ENCODE results near the gene EPB41L1. TPM values are rescaled to one million over a fixed set of nuclear protein-coding genes. Genes with fewer than 3 reads are reported as not detected.

Gene EPB41L1
- total RNA-seq, 4 donors from 2014 or later, result 27.7 to 53.8 (median 34.4) TPM

GRCh38 chr20:36121981-36122930 lies 32.3 kb upstream of the EPB41L1 start:
- no peaks in the 10 kb centered on the region for H3K36me3 ChIP-seq
- H3K4me1 ChIP-seq, result no peaks in the 10 kb centered on the region
- H3K27ac ChIP-seq (replicated peaks in 1 of 4), result no peak overlapping the region
- H3K27me3 ChIP-seq, result no peaks in the 10 kb centered on the region
- no peaks in the 10 kb centered on the region for H3K9me3 ChIP-seq
- 92% methylated on average over 17 of the region's 17 CpGs for WGBS
- TF ChIP-seq EP300 (IDR thresholded peaks at IDR 0.05) (no peak), POLR2A (IDR thresholded peaks at IDR 0.05; ENCODE audit: low read depth) (no peak), CTCF (IDR thresholded peaks at IDR 0.05) (no peak), POLR2AphosphoS5 (IDR thresholded peaks at IDR 0.05) (no peak)
- no peak for DNase-seq (ENCODE audit: extremely low spot score)
- intact Hi-C loops (cut with DNase I), result no loop called here
- H3K4me3 ChIP-seq, result no peak overlapping the region

GRCh38 chr20:36122931-36123288 lies 31.6 kb upstream of the EPB41L1 start:
- no peaks in the 10 kb centered on the region for H3K36me3 ChIP-seq
- 72% methylated on average over 7 of the region's 7 CpGs for WGBS

GRCh38 chr20:36125097-36125496 lies 29.4 kb upstream of the EPB41L1 start:
- intact Hi-C loops (cut with DNase I), result no loop called here
- TF ChIP-seq POLR2AphosphoS5 (IDR thresholded peaks at IDR 0.05), result no peak
- no peak for TF ChIP-seq POLR2A (IDR thresholded peaks at IDR 0.05; ENCODE audit: low read depth)
- no peak for TF ChIP-seq CTCF (IDR thresholded peaks at IDR 0.05)
- no peak for TF ChIP-seq EP300 (IDR thresholded peaks at IDR 0.05)
- 71% methylated on average over 3 of the region's 3 CpGs for WGBS

More at GRCh38 chr20:36122931-36123288, 31.6 kb upstream of the EPB41L1 start:
- TF ChIP-seq POLR2AphosphoS5 (IDR thresholded peaks at IDR 0.05), result no peak
- no peak for TF ChIP-seq CTCF (IDR thresholded peaks at IDR 0.05)
- TF ChIP-seq POLR2A (IDR thresholded peaks at IDR 0.05; ENCODE audit: low read depth), result no peak
- TF ChIP-seq EP300 (IDR thresholded peaks at IDR 0.05), result no peak
- intact Hi-C loops (cut with DNase I), result no loop called here
- H3K4me1 ChIP-seq, result no peaks in the 10 kb centered on the region
- H3K9me3 ChIP-seq, result no peaks in the 10 kb centered on the region
- DNase-seq (ENCODE audit: extremely low spot score), result no peak
- no peak overlapping the region for H3K27ac ChIP-seq (replicated peaks in 1 of 4)
- no peak overlapping the region for H3K4me3 ChIP-seq
- H3K27me3 ChIP-seq, result no peaks in the 10 kb centered on the region

GRCh38 chr20:36126836-36127527 lies 27.6 kb upstream of the EPB41L1 start:
- intact Hi-C loops (cut with DNase I), result no loop called here
- no peak for TF ChIP-seq CTCF (IDR thresholded peaks at IDR 0.05)
- TF ChIP-seq POLR2AphosphoS5 (IDR thresholded peaks at IDR 0.05), result no peak
- TF ChIP-seq EP300 (IDR thresholded peaks at IDR 0.05), result no peak
- TF ChIP-seq POLR2A (IDR thresholded peaks at IDR 0.05; ENCODE audit: low read depth), result no peak
- Histone ChIP-seq H3K36me3 (no peaks in the 10 kb centered on the region), H3K9me3 (no peaks in the 10 kb centered on the region), H3K27me3 (no peaks in the 10 kb centered on the region), H3K4me1 (no peaks in the 10 kb centered on the region), H3K4me3 (no peak overlapping the region), H3K27ac (replicated peaks in 1 of 4) (no peak overlapping the region)
- 98% methylated on average over 5 of the region's 7 CpGs for WGBS
- DNase-seq (ENCODE audit: extremely low spot score), result no peak

More at GRCh38 chr20:36125097-36125496, 29.4 kb upstream of the EPB41L1 start:
- Histone ChIP-seq H3K27me3 (no peaks in the 10 kb centered on the region), H3K4me3 (no peak overlapping the region), H3K4me1 (no peaks in the 10 kb centered on the region), H3K36me3 (no peaks in the 10 kb centered on the region), H3K9me3 (no peaks in the 10 kb centered on the region), H3K27ac (replicated peaks in 1 of 4) (no peak overlapping the region)
- DNase-seq (ENCODE audit: extremely low spot score), result no peak

Data from esophagus muscularis mucosa (tissue), 4 donors.